SHP77 treated with DMSO at 0.1 percent for 48 hours (cell line): Measurements from ENCODE around the gene WNT3A.

Experiments used
- DNase-seq: peaks from one replicate; lab custom pipeline; 2025; lab: John Stamatoyannopoulos, UW

Gene WNT3A

DNA sequence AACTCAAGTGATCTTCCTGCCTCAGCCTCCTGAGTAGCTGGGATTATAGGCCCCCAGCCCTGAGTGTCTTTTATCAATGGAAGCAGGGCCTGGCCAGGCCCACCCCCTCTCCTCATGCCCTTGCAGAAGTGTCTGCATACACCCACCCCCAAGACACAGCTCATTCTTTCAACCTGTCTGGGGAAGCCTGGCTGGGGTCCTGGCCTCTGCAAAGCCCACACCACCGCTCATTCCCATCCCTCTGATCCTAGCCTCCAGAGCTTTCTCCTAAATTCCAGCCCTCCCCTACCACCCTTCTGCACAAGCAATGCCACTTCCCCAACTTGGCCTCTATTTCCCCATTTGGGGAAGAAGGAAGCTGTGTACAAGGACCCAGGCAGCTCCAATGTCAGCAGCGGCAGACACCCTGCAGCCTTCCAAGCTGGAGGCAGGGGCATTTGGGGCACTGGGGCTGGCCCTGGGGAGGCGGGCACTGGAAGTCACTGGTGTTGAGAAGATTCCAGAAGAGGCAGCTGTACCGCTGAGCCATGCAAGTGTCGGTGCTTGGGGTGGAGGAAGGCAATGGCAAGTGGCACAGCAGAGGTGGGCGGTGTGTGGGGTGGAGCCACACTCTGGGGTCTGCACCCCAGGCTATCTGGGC lies 42.0 kb downstream of the WNT3A start:
- no peak for DNase-seq

DNA sequence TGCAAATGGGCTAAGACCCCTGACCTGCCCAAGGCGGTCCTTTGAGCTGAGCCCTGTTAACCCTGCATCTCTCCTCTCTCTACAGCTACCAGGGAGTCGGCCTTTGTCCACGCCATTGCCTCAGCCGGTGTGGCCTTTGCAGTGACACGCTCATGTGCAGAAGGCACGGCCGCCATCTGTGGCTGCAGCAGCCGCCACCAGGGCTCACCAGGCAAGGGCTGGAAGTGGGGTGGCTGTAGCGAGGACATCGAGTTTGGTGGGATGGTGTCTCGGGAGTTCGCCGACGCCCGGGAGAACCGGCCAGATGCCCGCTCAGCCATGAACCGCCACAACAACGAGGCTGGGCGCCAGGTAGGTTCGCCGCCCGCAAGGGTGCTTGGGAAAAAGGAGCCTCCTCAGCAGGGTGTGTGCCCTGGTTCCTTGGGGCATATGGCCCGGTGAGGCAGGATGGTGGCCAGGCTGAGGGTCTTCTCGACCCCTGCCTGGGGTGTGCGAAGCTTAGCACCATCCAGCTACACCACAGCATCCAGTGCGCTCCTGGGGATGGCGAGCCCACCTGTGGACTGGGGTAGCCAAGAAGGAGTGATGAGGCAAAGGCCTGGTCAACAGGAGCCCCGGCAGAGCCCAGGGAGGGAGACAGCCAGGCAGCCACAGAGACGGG lies 43.9 kb downstream of the WNT3A start:
- no peak for DNase-seq

DNA sequence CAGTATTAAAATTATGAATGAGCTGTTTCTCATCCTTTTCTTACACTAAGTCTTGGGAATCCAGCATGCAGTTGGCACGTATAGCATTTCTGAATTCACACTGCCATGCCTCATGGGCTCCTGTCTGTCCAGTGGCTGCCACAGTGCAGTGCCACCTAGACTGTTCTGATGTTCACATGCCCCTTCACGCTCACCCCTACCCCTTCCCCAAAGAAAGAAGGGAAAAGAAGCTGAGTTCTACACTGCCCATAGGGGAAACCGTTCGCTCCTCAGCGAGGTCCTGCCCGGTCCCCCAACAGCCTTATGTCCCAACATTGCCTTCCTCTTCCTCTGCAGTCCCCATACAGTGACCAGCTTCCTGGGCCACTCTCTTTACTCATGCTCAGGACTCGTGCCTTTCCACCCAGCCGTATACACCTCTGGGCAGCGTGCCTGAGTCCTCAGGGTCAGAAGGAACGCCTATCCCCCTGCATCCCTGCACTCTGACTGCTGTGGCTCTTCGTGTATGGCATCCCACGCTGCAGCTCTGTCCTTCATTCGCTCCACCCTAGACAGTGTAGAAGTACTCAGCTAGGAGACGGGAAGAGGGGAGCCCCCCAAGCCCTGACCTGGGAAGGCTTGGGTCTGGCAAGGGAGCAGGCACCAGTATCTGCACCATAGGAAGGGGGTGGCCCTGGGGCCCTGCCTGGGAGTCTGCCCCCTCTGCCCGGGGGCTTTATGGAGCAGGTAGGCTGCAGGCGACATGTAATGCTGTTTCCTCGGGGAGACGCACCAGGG lies 51.6 kb downstream of the WNT3A start:
- DNase-seq = no peak

GRCh38 chr1:228058949-228059633 lies 52.3 kb downstream of the WNT3A start:
- no peak for DNase-seq

GRCh38 chr1:228059634-228060457 lies 53.0 kb downstream of the WNT3A start:
- DNase-seq = no peak

DNA sequence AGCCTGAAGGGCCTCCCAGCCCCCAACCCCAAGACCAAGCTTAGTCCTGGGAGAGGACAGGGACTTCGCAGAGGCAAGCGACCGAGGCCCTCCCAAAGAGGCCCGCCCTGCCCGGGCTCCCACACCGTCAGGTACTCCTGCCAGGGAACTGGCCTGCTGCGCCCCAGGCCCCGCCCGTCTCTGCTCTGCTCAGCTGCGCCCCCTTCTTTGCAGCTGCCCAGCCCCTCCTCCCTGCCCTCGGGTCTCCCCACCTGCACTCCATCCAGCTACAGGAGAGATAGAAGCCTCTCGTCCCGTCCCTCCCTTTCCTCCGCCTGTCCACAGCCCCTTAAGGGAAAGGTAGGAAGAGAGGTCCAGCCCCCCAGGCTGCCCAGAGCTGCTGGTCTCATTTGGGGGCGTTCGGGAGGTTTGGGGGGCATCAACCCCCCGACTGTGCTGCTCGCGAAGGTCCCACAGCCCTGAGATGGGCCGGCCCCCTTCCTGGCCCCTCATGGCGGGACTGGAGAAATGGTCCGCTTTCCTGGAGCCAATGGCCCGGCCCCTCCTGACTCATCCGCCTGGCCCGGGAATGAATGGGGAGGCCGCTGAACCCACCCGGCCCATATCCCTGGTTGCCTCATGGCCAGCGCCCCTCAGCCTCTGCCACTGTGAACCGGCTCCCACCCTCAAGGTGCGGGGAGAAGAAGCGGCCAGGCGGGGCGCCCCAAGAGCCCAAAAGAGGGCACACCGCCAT lies 53.8 kb downstream of the WNT3A start:
- DNase-seq = no peak

DNA sequence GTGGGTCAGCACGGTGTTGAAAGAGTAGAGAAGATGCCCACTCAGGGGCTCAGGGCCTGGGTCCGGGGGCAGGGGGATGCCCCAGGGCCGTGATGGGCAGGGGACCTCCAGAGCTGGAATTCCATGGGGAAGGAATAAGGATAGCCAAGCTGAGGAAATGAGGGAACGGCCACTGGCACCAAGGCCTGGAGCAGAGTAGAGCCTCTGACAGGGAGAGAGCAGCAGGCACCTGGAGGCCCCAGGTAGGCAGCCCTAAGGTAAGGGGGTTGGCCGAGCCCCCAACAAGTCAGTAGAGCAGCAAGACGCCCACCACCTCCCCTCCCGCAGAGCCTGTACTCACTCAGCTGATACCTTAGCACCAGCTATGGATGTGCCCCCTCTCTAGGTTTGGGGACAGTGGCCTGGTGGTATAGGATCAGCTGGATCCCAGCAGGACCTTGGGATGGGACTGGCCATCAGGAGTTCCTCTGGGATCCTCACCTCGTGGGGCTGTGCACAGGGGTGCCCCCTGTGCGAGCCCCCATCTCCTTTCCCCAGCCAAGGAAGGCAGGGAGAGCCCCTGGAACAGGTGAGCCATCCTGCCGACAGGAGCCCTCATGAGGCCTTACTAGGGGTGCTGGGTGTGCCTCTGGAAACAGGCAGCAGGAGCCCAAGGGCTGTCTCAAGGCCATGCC lies 54.8 kb downstream of the WNT3A start:
- DNase-seq = no peak

- DNase-seq = no peak
Observed at GRCh38 chr1:228062085-228062791, 55.4 kb downstream of the WNT3A start.

DNA sequence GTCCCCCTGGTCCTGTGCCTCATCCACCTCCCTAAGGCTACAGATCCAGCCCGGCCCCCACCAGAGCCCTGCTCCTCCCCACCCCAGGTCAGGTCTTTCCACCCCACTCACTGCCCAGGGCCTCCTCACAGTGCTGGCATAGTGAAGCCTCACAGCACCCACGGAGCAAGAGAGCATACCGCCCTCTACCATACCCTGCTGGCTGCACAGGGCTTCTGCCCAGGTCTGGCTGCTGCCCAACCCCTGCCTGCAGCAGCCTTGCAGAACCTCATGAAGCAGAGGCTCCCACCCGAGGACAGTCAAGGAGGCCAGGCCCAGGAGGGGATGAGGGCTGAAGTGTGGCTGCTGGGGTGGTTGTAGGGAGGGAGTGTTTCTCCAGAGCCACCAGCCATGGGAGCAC lies 56.0 kb downstream of the WNT3A start:
- DNase-seq = no peak

DNA sequence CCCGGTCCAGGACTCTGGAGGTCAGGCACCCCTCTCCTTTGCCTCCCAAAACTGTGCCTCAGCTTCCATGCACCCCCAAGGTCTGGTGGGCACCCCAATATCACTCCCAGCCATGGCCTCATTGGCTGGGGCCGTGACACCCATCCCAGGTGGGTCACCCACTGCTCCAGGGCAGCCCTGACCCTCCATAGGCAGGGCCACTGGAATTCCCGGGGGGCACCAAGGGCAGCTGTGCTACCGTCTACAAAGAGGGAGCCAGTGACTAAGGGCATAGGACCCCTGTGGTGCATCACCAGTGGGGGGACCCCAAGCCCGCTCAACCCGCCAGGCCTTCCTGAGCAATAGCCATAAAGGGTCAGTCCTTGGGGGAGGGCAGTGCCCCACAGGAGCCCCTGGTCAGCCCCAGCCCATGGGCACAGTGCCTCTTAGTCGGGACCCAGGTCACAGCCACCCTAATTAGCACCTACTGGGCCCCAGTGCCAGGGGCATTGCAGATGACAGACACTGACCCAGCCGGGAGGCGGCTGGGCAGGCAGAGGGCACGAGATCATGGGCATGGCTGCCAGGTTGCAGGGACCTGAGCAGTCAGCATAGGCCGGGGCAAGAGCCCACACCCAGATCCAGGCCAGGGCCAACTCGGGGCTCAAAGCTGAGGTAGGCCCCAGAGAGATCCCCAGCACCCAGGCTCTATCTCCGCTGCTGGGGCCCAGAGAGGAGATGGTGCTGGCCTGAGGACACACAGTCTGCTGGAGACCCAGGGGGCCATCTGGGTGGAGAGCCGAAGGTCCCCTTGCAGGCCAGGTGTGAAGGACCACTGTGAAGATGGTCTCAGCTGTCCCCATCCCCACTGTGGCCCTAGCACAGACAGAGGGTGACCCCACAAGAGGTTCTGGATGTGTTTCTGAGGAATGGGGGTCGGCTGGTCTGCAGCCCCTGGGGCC lies 56.7 kb downstream of the WNT3A start:
- no peak for DNase-seq

DNA sequence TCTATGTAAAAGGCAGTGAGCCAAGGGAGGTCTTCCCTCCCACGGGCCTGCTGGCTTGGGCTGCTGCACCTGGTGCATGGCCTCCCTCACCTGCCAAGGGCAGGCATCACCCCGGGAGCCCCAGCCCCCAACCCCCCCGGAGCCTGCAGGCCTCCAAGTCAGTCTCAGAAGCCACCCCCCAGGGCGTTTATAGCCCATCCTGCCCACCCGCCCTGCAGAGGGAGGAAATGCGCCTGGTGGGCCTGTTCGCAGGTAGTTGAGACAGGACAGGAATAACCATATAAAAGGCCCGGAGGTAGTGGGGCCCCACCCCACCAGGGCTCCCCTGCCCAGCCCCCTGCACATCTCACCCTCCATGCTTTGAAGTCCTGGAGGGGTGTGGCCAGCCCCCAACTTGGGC lies 57.5 kb downstream of the WNT3A start:
- no peak for DNase-seq

GRCh38 chr1:228064741-228065542 lies 58.1 kb downstream of the WNT3A start:
- no peak for DNase-seq

DNA sequence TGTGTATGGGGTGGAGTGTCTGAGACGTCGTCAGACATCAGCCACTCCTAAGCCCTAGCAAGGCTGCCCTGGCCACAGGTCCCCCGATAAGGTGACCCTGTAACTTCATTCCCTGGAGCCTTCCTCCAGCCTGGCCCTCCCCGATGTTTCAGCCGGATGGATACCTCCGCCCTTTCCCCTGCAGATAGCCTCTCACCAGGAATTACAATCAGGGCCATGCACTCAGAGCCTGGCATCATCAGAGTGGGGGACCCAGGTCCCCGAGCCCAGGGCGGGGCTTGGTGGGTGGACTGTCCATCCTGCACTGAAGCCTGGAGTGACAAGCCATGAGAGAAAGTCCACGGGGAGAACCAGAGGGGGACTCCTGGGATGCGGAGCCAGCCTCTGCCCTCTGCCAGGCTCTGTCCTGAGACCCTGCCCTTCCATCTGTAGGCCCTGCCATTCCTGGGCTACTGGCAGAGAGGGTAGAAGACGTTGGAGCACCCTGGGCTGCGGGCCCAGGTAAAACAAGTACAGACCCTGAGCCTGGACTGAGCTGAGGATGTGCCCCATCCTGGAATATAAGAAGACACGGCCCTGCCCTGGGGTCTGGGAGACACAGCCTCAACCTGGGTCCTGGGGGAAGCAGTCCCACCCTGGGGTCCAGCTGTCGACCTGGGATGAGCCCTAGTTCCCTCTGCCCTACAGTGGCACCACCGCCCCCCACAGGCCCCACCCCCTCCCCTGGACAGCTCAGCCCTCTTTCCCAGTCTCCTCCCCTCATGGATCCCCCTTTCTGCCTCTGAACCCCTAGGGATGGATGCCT lies 58.9 kb downstream of the WNT3A start:
- DNase-seq = no peak

GRCh38 chr1:228066416-228066815 lies 59.6 kb downstream of the WNT3A start:
- DNase-seq = no peak

DNA sequence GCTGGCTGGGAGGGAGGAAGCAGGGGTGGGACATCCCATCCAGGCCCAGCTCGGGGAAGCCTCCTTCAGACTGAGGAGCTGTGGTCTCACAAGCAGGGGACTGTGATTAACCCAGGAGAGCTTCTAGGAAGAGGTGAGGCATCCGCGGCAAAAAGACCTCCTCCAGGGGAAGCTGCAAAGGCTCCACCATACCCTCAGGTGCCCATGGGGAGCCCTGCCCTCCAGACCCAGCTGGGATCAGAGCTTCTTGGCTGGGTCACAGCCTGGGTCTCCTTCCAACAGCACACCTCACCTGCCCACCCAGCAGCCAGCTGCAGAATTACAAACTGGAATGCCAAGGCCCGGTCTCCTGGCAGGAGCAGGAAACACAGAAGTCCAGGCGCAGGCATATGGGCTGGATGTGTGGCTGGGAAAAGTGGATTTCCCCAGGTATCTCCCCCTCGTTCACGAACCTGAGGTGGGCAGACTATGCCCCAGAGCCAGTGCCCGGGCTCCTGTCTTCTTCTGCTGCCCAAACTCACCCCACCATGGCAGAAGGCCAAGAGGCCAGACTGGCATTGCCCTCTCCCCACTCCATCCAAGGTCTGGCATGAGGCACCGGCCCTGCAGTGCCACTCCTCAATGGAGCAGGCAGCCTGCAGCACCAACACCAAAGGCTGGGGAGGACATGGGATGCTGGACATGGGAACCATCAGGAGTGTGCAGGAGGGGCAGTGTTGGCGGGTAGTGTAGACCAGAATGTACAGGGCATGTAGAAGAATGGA lies 60.3 kb downstream of the WNT3A start:
- no peak for DNase-seq

DNA sequence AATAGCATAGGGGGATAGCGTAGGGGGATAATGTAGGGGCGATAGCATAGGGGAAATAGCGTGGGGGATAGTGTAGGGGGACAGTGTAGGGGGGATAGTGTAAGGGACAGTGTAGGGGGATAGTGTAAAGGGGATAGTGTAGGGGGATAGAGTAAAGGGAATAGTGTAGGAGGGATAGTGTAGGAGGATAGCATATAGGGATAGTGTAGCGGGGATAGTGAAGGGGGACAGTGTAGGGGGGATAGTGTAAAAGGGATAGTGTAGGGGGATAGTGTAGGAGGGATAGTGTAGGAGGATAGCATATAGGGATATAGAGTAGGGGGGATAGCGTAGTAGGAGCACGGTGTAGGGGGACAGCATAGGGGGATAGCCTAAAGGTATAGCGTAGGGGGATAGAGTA lies 61.6 kb downstream of the WNT3A start:
- no peak for DNase-seq
